ENCODE results near the gene CEMP1.

Gene CEMP1

GRCh38 chr16:2517954-2518605, 13.1 kb downstream of the CEMP1 start:
- Histone ChIP-seq H3K9ac (ENCODE audit: low read depth, low read length) (no peak overlapping the region), H3K4me3 (ENCODE audit: low read depth, low read length) (no peak overlapping the region), H3K4me1 (ENCODE audit: control insufficient read depth, insufficient read depth, low read length) (peaks cover 13% of the 10 kb centered on the region; the same call in 1 of the 2 replicates), H3K27me3 (ENCODE audit: control insufficient read depth, insufficient read depth, low read length) (no peaks in the 10 kb centered on the region), H3K36me3 (ENCODE audit: control insufficient read depth, insufficient read depth, low read length) (peaks cover 9% of the 10 kb centered on the region), H3K9me3 (ENCODE audit: control insufficient read depth, insufficient read depth, low read length) (no peaks in the 10 kb centered on the region), H3K27ac (ENCODE audit: low read depth, low read length) (no peak overlapping the region)

GRCh38 chr16:2516391-2517240, 14.6 kb downstream of the CEMP1 start:
- no peak overlapping the region for H3K4me3 ChIP-seq (ENCODE audit: low read depth, low read length)
- H3K36me3 ChIP-seq (ENCODE audit: control insufficient read depth, insufficient read depth, low read length), result 0 out of 2 replicates have a peak, but pooled peaks cover 3% of the 10 kb centered on the region
- no peak overlapping the region for H3K9ac ChIP-seq (ENCODE audit: low read depth, low read length)
- H3K4me1 ChIP-seq (ENCODE audit: control insufficient read depth, insufficient read depth, low read length), result peaks cover 21% of the 10 kb centered on the region; the same call in 1 of the 2 replicates
- no peaks in the 10 kb centered on the region for H3K27me3 ChIP-seq (ENCODE audit: control insufficient read depth, insufficient read depth, low read length)
- H3K9me3 ChIP-seq (ENCODE audit: control insufficient read depth, insufficient read depth, low read length), result no peaks in the 10 kb centered on the region
- no peak overlapping the region for H3K27ac ChIP-seq (ENCODE audit: low read depth, low read length)

DNA sequence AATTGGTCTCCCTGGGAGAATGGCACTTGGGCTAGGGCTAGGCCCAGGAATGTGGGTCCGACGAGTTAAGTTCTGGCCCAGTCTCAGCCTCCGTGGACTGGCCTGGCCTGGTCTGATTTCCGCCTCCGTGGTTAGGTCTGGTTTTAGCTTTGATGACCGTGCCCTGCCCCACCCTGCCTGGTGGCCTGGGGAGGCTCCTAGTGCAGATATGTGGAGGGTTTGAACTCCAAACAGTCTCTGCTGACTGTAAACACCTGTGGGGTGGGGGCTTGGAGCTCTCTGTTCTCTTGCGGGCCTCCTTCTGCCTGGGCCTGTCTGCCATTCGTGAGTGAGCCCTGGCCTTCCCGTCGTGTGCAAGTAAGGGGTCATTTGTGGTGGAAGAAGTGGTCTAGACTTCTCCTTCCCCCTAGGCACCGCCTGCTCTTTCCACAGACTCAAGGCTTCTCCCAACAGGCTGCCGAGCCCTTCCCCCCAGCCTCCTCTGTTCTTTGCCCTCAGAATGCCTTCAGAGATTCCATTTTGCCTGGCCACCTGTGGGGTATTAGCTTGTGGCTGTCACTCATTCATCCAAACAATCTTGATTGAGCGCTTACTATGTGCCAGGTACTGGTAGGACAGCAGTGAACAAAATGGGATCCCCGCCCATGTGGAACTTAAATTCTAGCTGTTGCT, 15.9 kb downstream of the CEMP1 start:
- peaks cover 21% of the 10 kb centered on the region; the same call in 1 of the 2 replicates for H3K4me1 ChIP-seq (ENCODE audit: control insufficient read depth, insufficient read depth, low read length)
- H3K27me3 ChIP-seq (ENCODE audit: control insufficient read depth, insufficient read depth, low read length), result no peaks in the 10 kb centered on the region
- peak overlapping the region; percentile 81 for H3K4me3 ChIP-seq (ENCODE audit: low read depth, low read length)
- peak overlapping the region; percentile 96 for H3K27ac ChIP-seq (ENCODE audit: low read depth, low read length)
- no peak overlapping the region; the same call in 1 of the 2 replicates for H3K9ac ChIP-seq (ENCODE audit: low read depth, low read length)
- H3K9me3 ChIP-seq (ENCODE audit: control insufficient read depth, insufficient read depth, low read length), result no peaks in the 10 kb centered on the region
- 0 out of 2 replicates have a peak, but pooled peaks cover 3% of the 10 kb centered on the region for H3K36me3 ChIP-seq (ENCODE audit: control insufficient read depth, insufficient read depth, low read length)

DNA sequence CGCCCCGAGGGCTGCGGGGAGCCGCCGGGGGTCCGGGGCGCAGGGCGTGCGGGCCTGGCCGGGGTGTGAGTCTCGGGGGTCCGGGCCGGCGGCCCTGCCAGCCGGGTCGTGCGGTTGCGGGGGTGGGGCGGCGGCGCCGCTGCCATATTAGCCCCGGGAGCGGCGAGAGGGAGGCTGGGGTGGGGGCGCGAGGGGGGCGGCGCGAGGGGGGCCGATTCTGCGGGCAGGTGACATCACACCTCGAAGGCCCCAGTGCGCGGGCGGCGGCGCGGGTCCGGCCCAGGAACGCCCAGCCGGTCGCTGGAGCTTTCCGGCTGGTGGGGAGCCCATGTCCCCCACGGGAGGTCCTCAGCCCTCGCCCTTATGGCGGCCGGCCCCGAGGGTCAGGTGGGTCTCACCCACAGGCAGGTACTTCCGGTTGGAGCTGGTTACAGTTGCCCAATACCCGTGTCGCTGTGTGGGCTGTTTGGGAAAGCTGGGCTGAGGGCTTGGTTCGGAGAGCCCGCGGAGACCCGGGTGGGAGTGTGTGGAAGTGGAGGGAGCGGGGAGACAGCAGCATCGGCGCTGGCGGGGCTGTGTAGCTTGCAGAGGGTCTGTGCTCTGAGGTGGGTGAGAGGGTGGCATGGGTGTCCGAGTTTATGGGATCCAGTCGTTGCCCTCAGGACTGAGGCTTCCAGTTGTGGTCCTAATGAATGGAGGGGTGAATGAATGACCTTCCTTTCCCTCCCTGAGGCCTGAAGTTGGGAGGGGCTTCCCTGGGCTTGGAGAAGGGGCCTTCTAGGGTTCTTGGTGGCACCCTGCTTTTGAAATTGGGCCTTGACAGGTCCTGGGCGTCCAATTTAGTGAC, 16.7 kb downstream of the CEMP1 start:
- Histone ChIP-seq H3K27me3 (ENCODE audit: control insufficient read depth, insufficient read depth, low read length) (no peaks in the 10 kb centered on the region), H3K4me3 (ENCODE audit: low read depth, low read length) (peak overlapping the region; percentile 81), H3K9ac (ENCODE audit: low read depth, low read length) (peak overlapping the region; percentile 95), H3K36me3 (ENCODE audit: control insufficient read depth, insufficient read depth, low read length) (0 out of 2 replicates have a peak, but pooled peaks cover 2% of the 10 kb centered on the region), H3K9me3 (ENCODE audit: control insufficient read depth, insufficient read depth, low read length) (no peaks in the 10 kb centered on the region), H3K27ac (ENCODE audit: low read depth, low read length) (peak overlapping the region; percentile 96), H3K4me1 (ENCODE audit: control insufficient read depth, insufficient read depth, low read length) (peaks cover 21% of the 10 kb centered on the region; the same call in 1 of the 2 replicates)

- Histone ChIP-seq H3K27ac (ENCODE audit: low read depth, low read length) (peak within 1 kb of the TSS; percentile 96), H3K27me3 (ENCODE audit: control insufficient read depth, insufficient read depth, low read length) (no peaks in the 10 kb centered on the region), H3K36me3 (ENCODE audit: control insufficient read depth, insufficient read depth, low read length) (no peaks in the 10 kb centered on the region), H3K4me3 (ENCODE audit: low read depth, low read length) (peak within 1 kb of the TSS; percentile 81), H3K9ac (ENCODE audit: low read depth, low read length) (peak within 1 kb of the TSS; percentile 95), H3K4me1 (ENCODE audit: control insufficient read depth, insufficient read depth, low read length) (peaks cover 21% of the 10 kb centered on the region; the same call in 1 of the 2 replicates), H3K9me3 (ENCODE audit: control insufficient read depth, insufficient read depth, low read length) (no peaks in the 10 kb centered on the region)
Measured at GRCh38 chr16:2513405-2514332, 17.5 kb downstream of the CEMP1 start, which contains the start of gene ATP6V0C. Gene ATP6V0C (plus strand): TSS chr16:2513952. CDS start chr16:2514104, 152 bp downstream.

GRCh38 chr16:2512735-2513404, 18.3 kb downstream of the CEMP1 start:
- H3K27ac ChIP-seq (ENCODE audit: low read depth, low read length), result peak overlapping the region; percentile 96
- no peaks in the 10 kb centered on the region for H3K36me3 ChIP-seq (ENCODE audit: control insufficient read depth, insufficient read depth, low read length)
- H3K9ac ChIP-seq (ENCODE audit: low read depth, low read length), result peak overlapping the region; percentile 95
- no peaks in the 10 kb centered on the region for H3K27me3 ChIP-seq (ENCODE audit: control insufficient read depth, insufficient read depth, low read length)
- peaks cover 21% of the 10 kb centered on the region; the same call in 1 of the 2 replicates for H3K4me1 ChIP-seq (ENCODE audit: control insufficient read depth, insufficient read depth, low read length)
- H3K9me3 ChIP-seq (ENCODE audit: control insufficient read depth, insufficient read depth, low read length), result no peaks in the 10 kb centered on the region
- peak overlapping the region; percentile 81 for H3K4me3 ChIP-seq (ENCODE audit: low read depth, low read length)

DNA sequence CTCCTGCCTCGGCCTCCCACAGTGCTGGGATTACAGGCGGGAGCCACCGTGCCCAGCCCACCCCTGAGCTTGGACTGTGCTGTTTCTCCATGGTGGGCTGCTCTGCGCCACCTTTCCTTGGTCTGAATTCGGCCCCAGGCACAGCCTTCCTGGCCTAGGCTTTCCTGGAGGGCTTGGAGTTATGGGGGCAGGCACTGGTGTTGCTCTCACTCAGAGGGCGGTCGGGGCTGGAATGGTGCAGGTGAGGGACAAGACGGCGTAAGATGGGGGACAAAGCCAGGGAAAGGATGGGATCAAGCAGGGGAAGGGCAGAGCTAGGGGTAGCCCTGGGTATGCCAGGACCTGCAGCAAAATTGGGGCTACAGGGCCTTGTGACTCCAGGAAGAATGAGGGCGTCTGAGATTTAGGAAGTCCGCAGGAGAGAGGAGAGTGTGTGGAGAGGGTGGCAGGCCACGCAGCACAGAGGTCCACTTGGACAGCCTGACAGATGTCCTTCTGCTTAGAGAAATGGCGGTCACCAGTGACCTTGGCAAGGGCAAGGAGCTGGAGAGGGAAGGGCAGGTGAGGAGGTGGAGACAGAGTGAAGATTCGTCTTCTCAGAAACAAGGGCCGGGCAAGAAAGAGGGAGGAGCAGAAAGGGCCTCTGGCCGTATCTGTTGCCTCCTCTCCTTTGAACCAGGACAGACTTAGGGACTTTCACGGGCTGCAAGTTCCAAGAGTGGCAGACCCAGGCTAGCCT, 19.0 kb downstream of the CEMP1 start:
- Histone ChIP-seq H3K27me3 (ENCODE audit: control insufficient read depth, insufficient read depth, low read length) (no peaks in the 10 kb centered on the region), H3K9me3 (ENCODE audit: control insufficient read depth, insufficient read depth, low read length) (no peaks in the 10 kb centered on the region), H3K27ac (ENCODE audit: low read depth, low read length) (no peak overlapping the region), H3K4me3 (ENCODE audit: low read depth, low read length) (no peak overlapping the region), H3K9ac (ENCODE audit: low read depth, low read length) (no peak overlapping the region), H3K4me1 (ENCODE audit: control insufficient read depth, insufficient read depth, low read length) (peaks cover 21% of the 10 kb centered on the region; the same call in 1 of the 2 replicates), H3K36me3 (ENCODE audit: control insufficient read depth, insufficient read depth, low read length) (no peaks in the 10 kb centered on the region)

- Histone ChIP-seq H3K27ac (ENCODE audit: low read depth, low read length) (no peak overlapping the region), H3K36me3 (ENCODE audit: control insufficient read depth, insufficient read depth, low read length) (no peaks in the 10 kb centered on the region), H3K9ac (ENCODE audit: low read depth, low read length) (no peak overlapping the region), H3K9me3 (ENCODE audit: control insufficient read depth, insufficient read depth, low read length) (no peaks in the 10 kb centered on the region), H3K27me3 (ENCODE audit: control insufficient read depth, insufficient read depth, low read length) (no peaks in the 10 kb centered on the region), H3K4me3 (ENCODE audit: low read depth, low read length) (no peak overlapping the region), H3K4me1 (ENCODE audit: control insufficient read depth, insufficient read depth, low read length) (peaks cover 21% of the 10 kb centered on the region; the same call in 1 of the 2 replicates)
Measured at GRCh38 chr16:2511128-2511800, 19.9 kb downstream of the CEMP1 start.
